ENCODE data around the gene RPLP2. TPM values are rescaled to one million over a fixed set of nuclear protein-coding genes. Genes with fewer than 3 reads are reported as not detected.

The RPLP2 gene
- total RNA-seq, 1 donor from 2014 or later = 418 TPM

DNA sequence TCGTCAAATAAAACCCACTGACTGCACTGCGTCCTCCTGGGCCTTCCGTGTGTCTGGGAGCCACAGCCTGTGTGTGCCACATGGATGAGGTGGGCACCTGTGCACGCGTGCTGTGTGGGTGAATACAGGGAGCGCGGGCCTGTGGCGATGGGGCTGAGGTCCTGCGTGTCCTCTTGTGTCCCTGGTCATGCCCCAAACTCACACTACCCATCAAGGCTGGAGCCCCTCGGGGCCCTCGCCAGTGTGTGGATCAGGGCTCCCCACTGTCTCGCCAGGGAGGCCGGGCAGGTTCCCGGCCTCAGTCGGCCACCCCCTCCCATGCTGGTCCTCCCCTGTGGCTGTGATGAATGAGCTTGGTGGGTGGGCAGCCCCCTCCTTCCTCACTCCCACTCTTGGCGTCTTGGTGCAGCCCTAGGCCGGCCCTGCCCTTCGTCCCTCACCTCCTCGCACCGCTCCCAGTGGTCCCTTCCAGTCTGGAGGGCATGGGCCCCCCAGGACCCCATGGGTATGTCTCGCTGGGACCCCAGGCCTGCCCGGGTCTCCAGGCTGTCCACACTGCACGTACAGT is 22.3 kb downstream of the RPLP2 start:
- Mint-ChIP-seq H3K36me3 (no peaks in the 10 kb centered on the region), H3K27me3 (ENCODE audit: insufficient read depth, low read depth) (peaks cover 32% of the 10 kb centered on the region), H3K9me3 (no peaks in the 10 kb centered on the region), H3K4me1 (peaks cover 40% of the 10 kb centered on the region), H3K4me3 (peak overlapping the region; percentile 81), H3K27ac (peak overlapping the region; percentile 33)
- Histone ChIP-seq H4K20me1 (ENCODE audit: low read depth) (peaks cover 68% of the 10 kb centered on the region), H3K27me3 (peaks cover 55% of the 10 kb centered on the region), H3K9me3 (ENCODE audit: low read depth) (no peaks in the 10 kb centered on the region), H3K4me1 (peaks cover 50% of the 10 kb centered on the region), H3K4me2 (peak overlapping the region; percentile 80), H3K79me2 (ENCODE audit: low read depth) (no peaks in the 10 kb centered on the region), H2AFZ (replicated peaks) (peak overlapping the region; percentile 30), H3F3A (ENCODE audit: low read depth) (peaks cover 52% of the 10 kb centered on the region), H3K4me3 (peak overlapping the region; percentile 87), H3K27ac (no peak overlapping the region), H3K36me3 (no peaks in the 10 kb centered on the region), H3K9ac (no peak overlapping the region)
- TF ChIP-seq EZH2phosphoT487 (IDR thresholded peaks at IDR 0.05) = no peak
- no peak for DNase-seq (ENCODE audit: low spot score)

DNA sequence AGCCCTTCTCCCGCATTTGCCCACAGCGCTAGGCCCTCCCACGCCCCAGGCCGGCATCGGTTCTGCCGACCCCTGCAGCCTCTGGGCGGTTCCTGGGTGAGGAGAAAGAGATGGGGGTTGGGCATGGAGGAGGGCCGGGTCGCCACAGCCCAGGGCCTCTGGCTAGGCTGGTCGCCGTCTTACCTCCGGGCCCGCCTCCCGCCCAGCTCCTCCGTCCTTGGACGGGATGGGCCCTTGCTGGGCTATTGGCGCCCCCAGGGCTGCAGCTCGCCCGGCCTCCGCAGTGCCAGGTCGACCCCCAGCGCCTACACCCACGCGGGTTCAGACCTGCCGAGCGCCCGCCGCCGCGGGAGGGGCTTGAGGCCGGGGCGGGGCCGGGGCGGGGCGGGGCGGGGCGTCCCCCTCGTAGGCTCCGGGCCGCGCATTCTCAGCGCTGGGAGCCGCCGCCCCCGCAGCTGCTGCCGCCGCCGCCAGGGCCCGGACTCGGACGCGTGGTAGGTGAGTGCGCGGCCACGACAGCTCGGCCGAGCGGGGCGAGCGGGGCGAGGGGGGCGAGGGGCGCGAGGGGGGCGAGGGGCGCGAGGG is 22.9 kb downstream of the RPLP2 start, which contains the start of gene CD151:
CD151 (plus strand) TSS at position 424 of the 585 bp plus-strand sequence. CDS start 3,118 bp downstream, outside the sequence.
- Mint-ChIP-seq H3K4me3 (peak within 1 kb of the TSS; percentile 85), H3K27me3 (ENCODE audit: insufficient read depth, low read depth) (peaks cover 32% of the 10 kb centered on the region)

DNA sequence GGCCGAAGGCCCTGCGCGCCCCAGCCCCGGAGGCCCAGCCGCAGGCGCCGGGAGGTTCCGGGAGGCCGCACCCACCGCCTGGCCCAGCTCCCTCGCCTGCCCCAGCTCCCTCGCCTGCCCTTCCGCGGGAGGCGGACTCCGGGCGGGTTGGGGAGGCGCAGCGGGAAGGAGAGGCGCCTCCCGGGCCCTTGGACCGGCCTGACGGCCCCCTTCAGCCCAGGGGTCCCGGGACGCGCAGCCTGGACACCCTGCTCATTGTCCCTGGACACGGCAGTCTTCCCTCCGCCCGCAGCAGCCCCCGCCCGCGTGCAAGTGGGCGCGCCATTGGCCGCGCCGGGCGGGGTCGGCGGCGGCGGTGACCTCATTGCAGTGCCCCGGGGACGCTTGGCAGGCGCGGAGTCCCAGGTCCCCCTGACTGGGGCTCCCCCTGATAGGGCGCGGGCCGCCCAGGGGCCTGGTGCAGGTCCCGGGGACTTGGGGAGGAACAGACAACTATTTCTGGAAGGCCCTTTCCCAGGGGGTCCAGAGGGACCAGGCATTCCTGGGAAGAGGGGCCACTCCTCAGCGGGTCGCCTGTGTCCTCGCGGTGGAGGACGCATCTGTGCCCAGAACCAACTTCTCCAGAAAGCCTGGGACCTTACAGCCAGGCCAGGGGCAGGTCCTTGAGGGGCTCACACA is 23.5 kb downstream of the RPLP2 start:
- Histone ChIP-seq H3K9ac (peak overlapping the region; percentile 56), H3K27me3 (peaks cover 42% of the 10 kb centered on the region), H2AFZ (replicated peaks) (no peak overlapping the region), H3K9me3 (ENCODE audit: low read depth) (no peaks in the 10 kb centered on the region), H3F3A (ENCODE audit: low read depth) (peaks cover 45% of the 10 kb centered on the region), H3K4me2 (peak overlapping the region; percentile 80), H4K20me1 (ENCODE audit: low read depth) (peaks cover 70% of the 10 kb centered on the region), H3K79me2 (ENCODE audit: low read depth) (no peaks in the 10 kb centered on the region), H3K4me3 (peak overlapping the region; percentile 87), H3K27ac (no peak overlapping the region), H3K36me3 (no peaks in the 10 kb centered on the region), H3K4me1 (peaks cover 40% of the 10 kb centered on the region)
- H3K27ac Mint-ChIP-seq = no peak overlapping the region
- H3K27me3 Mint-ChIP-seq (ENCODE audit: insufficient read depth, low read depth) = peaks cover 27% of the 10 kb centered on the region
- DNase-seq (ENCODE audit: low spot score) = peak; percentile 67
- TF ChIP-seq, protein P1, sequence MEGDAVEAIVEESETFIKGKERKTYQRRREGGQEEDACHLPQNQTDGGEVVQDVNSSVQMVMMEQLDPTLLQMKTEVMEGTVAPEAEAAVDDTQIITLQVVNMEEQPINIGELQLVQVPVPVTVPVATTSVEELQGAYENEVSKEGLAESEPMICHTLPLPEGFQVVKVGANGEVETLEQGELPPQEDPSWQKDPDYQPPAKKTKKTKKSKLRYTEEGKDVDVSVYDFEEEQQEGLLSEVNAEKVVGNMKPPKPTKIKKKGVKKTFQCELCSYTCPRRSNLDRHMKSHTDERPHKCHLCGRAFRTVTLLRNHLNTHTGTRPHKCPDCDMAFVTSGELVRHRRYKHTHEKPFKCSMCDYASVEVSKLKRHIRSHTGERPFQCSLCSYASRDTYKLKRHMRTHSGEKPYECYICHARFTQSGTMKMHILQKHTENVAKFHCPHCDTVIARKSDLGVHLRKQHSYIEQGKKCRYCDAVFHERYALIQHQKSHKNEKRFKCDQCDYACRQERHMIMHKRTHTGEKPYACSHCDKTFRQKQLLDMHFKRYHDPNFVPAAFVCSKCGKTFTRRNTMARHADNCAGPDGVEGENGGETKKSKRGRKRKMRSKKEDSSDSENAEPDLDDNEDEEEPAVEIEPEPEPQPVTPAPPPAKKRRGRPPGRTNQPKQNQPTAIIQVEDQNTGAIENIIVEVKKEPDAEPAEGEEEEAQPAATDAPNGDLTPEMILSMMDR (IDR thresholded peaks at IDR 0.05) = no peak
- TF ChIP-seq EZH2 (IDR thresholded peaks at IDR 0.05) (no peak), EZH2phosphoT487 (IDR thresholded peaks at IDR 0.05) (no peak)
- no peaks in the 10 kb centered on the region for H3K9me3 Mint-ChIP-seq
- H3K36me3 Mint-ChIP-seq = no peaks in the 10 kb centered on the region
- peaks cover 31% of the 10 kb centered on the region for H3K4me1 Mint-ChIP-seq
- peak overlapping the region; percentile 85 for H3K4me3 Mint-ChIP-seq

More for the DNA sequence above, 22.9 kb downstream of the RPLP2 start, which contains the start of gene CD151:
- H3K36me3 ChIP-seq = no peaks in the 10 kb centered on the region
- H2AFZ ChIP-seq (replicated peaks) = peak within 1 kb of the TSS; percentile 30
- Mint-ChIP-seq H3K27ac (peak within 1 kb of the TSS; percentile 33), H3K4me1 (peaks cover 38% of the 10 kb centered on the region), H3K36me3 (no peaks in the 10 kb centered on the region), H3K9me3 (no peaks in the 10 kb centered on the region)
- H3K4me1 ChIP-seq = peaks cover 46% of the 10 kb centered on the region
- no peak for TF ChIP-seq EZH2phosphoT487 (IDR thresholded peaks at IDR 0.05)
- TF ChIP-seq, protein P1 (IDR thresholded peaks at IDR 0.05) = no peak
- no peak for TF ChIP-seq EZH2 (IDR thresholded peaks at IDR 0.05)
- H3K79me2 ChIP-seq (ENCODE audit: low read depth) = no peaks in the 10 kb centered on the region
- peak within 1 kb of the TSS; percentile 87 for H3K4me3 ChIP-seq
- peaks cover 70% of the 10 kb centered on the region for H4K20me1 ChIP-seq (ENCODE audit: low read depth)
- no peak within 1 kb of the TSS for H3K27ac ChIP-seq
- DNase-seq (ENCODE audit: low spot score) = peak; percentile 87
- peak within 1 kb of the TSS; percentile 56 for H3K9ac ChIP-seq
- peaks cover 49% of the 10 kb centered on the region for H3K27me3 ChIP-seq
- H3F3A ChIP-seq (ENCODE audit: low read depth) = peaks cover 46% of the 10 kb centered on the region
- H3K9me3 ChIP-seq (ENCODE audit: low read depth) = no peaks in the 10 kb centered on the region
- H3K4me2 ChIP-seq = peak within 1 kb of the TSS; percentile 80

Data from neural progenitor cell (in vitro differentiated cells).